K562 (cell line): Measurements from ENCODE around the gene FUNDC1. TPM values are rescaled to one million over a fixed set of nuclear protein-coding genes. Genes with fewer than 3 reads are reported as not detected.

Experiments
- CCAR2 ChIP-seq: fragments of 200-400 bp; formaldehyde crosslinking; IDR thresholded peaks from 2 replicates; pipeline ENCODE4 v1.6.1; 2017; ENCODE audit warnings: mild to moderate bottlenecking, low read depth, low read length
- TRIM24 ChIP-seq, 2 experiments: fragments of 450-650 bp; IDR thresholded peaks; 2 replicates each; pipeline ENCODE4 v1.6.1; 2016
- polyA plus RNA-seq, 8 experiments: library from polyadenylated mRNA; depleted of rRNA in 4 of 8; stranded (reverse) in 5 of 8; unstranded in 3 of 8; fragments of >200 nt; fragmentation: Nextera tagmentation in 2 of 8; fragmentation: Illumina TruSeq in 1 of 8; extraction: Ambion mirVana in 2 of 8; extraction: Trizol in 1 of 8; gene quantifications; 2 replicates each; pipeline versions ENCODE4 v1.2.1 to v1.2.3, GENCODE V29; 2011 to 2014; ENCODE audit warnings: inconsistent platforms in 1 of 8, missing spikeins in 1 of 8
- total RNA-seq, 7 experiments: library from RNA; depleted of rRNA in 6 of 7; stranded (reverse); fragments of >200 nt in 6 of 7; fragmentation: Illumina TruSeq in 2 of 7; extraction: Trizol in 2 of 7; gene quantifications; 2 replicates each; pipeline versions ENCODE4 v1.2.1 to v1.2.3, GENCODE V29; 2011 to 2021; ENCODE audit warnings: low replicate concordance in 1 of 7
- TF ChIP-seq, protein P1 (sequence below): IDR thresholded peaks from 3 replicates; pipeline ENCODE4 v1.6.1; 2011; ENCODE audit warnings: borderline replicate concordance, mild to moderate bottlenecking, moderate library complexity; ENCODE audit not compliant: insufficient read length; ENCODE audit errors: extremely low read depth
- TF ChIP-seq, protein P2 (sequence below): fragments of 250-450 bp; sonication (Bioruptor Pico); IDR thresholded peaks from 2 replicates; pipeline ENCODE4 v1.8.0; 2022; ENCODE audit warnings: moderate library complexity, mild to moderate bottlenecking, inconsistent platforms
- TF ChIP-seq, protein P3 (sequence below): fragments of 450-650 bp; formaldehyde crosslinking; IDR thresholded peaks from 2 replicates; pipeline ENCODE4 v1.4.0; 2022; ENCODE audit warnings: missing genetic modification characterization
- TF ChIP-seq, protein P4 (sequence below): fragments of 200-600 bp; sonication (generic); IDR thresholded peaks from one replicate; pipeline ENCODE4 v1.6.1; 2012; ENCODE audit warnings: mild to moderate bottlenecking, low read depth, low read length, inconsistent platforms
- TF ChIP-seq, protein P5 (sequence below): sonication (generic); formaldehyde crosslinking; IDR thresholded peaks from 2 replicates; pipeline ENCODE4 v1.9.0; 2022; ENCODE audit warnings: mild to moderate bottlenecking, missing genetic modification reagents

The FUNDC1 gene
- total and polyA plus RNA-seq, 9 of the 15 experiments (the other 6 are each of a cell fraction or from before 2014, with no cell fraction given) = 15.6 to 59.1 (median 29.3) TPM

DNA sequence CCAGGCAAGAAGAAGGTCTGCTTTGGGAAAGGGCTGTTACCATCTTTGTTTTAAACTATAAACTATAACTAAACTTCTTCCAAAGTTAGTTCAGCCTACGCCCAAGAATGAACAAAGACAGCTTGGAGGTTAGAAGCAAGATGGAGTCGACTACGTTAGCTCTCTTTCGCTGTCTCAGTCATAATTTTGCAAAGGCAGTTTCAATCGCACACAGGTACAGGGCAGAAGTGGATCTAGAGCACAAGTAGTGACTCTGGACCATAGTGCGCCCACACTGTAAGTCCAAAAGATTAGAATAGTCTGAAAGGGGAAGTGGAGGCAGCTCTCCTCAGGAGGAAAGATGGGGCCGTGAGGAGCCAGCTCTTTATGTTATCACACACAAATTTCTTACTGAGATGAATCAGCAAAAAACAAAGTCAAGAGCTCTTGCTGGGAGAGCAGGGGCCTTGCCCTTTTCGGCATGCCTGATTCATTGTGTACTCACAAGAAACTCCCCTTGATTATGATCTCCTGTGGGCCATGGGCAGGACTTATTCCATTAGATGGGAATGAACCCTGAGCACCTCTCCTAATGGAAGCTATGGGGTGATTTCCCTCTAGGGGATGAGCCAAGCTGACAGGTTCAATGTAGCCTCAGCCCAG, 58.6 kb downstream of the FUNDC1 start (continued):
- TF ChIP-seq, protein P1, sequence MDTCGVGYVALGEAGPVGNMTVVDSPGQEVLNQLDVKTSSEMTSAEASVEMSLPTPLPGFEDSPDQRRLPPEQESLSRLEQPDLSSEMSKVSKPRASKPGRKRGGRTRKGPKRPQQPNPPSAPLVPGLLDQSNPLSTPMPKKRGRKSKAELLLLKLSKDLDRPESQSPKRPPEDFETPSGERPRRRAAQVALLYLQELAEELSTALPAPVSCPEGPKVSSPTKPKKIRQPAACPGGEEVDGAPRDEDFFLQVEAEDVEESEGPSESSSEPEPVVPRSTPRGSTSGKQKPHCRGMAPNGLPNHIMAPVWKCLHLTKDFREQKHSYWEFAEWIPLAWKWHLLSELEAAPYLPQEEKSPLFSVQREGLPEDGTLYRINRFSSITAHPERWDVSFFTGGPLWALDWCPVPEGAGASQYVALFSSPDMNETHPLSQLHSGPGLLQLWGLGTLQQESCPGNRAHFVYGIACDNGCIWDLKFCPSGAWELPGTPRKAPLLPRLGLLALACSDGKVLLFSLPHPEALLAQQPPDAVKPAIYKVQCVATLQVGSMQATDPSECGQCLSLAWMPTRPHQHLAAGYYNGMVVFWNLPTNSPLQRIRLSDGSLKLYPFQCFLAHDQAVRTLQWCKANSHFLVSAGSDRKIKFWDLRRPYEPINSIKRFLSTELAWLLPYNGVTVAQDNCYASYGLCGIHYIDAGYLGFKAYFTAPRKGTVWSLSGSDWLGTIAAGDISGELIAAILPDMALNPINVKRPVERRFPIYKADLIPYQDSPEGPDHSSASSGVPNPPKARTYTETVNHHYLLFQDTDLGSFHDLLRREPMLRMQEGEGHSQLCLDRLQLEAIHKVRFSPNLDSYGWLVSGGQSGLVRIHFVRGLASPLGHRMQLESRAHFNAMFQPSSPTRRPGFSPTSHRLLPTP = no peak
- TF ChIP-seq, protein P2, sequence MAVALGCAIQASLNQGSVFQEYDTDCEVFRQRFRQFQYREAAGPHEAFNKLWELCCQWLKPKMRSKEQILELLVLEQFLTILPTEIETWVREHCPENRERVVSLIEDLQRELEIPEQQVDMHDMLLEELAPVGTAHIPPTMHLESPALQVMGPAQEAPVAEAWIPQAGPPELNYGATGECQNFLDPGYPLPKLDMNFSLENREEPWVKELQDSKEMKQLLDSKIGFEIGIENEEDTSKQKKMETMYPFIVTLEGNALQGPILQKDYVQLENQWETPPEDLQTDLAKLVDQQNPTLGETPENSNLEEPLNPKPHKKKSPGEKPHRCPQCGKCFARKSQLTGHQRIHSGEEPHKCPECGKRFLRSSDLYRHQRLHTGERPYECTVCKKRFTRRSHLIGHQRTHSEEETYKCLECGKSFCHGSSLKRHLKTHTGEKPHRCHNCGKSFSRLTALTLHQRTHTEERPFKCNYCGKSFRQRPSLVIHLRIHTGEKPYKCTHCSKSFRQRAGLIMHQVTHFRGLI (CRISPR knock-in tag) = peak; percentile 93
- TF ChIP-seq TRIM24 (IDR thresholded peaks at IDR 0.05) (0 out of 4 replicates have a peak, but pooled peaks of 1 of the 2 experiments have one; percentile 18), CCAR2 (no peak)
- TF ChIP-seq, protein P3, sequence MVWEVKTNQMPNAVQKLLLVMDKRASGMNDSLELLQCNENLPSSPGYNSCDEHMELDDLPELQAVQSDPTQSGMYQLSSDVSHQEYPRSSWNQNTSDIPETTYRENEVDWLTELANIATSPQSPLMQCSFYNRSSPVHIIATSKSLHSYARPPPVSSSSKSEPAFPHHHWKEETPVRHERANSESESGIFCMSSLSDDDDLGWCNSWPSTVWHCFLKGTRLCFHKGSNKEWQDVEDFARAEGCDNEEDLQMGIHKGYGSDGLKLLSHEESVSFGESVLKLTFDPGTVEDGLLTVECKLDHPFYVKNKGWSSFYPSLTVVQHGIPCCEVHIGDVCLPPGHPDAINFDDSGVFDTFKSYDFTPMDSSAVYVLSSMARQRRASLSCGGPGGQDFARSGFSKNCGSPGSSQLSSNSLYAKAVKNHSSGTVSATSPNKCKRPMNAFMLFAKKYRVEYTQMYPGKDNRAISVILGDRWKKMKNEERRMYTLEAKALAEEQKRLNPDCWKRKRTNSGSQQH (CRISPR knock-in tag) = no peak
- TF ChIP-seq, protein P4, sequence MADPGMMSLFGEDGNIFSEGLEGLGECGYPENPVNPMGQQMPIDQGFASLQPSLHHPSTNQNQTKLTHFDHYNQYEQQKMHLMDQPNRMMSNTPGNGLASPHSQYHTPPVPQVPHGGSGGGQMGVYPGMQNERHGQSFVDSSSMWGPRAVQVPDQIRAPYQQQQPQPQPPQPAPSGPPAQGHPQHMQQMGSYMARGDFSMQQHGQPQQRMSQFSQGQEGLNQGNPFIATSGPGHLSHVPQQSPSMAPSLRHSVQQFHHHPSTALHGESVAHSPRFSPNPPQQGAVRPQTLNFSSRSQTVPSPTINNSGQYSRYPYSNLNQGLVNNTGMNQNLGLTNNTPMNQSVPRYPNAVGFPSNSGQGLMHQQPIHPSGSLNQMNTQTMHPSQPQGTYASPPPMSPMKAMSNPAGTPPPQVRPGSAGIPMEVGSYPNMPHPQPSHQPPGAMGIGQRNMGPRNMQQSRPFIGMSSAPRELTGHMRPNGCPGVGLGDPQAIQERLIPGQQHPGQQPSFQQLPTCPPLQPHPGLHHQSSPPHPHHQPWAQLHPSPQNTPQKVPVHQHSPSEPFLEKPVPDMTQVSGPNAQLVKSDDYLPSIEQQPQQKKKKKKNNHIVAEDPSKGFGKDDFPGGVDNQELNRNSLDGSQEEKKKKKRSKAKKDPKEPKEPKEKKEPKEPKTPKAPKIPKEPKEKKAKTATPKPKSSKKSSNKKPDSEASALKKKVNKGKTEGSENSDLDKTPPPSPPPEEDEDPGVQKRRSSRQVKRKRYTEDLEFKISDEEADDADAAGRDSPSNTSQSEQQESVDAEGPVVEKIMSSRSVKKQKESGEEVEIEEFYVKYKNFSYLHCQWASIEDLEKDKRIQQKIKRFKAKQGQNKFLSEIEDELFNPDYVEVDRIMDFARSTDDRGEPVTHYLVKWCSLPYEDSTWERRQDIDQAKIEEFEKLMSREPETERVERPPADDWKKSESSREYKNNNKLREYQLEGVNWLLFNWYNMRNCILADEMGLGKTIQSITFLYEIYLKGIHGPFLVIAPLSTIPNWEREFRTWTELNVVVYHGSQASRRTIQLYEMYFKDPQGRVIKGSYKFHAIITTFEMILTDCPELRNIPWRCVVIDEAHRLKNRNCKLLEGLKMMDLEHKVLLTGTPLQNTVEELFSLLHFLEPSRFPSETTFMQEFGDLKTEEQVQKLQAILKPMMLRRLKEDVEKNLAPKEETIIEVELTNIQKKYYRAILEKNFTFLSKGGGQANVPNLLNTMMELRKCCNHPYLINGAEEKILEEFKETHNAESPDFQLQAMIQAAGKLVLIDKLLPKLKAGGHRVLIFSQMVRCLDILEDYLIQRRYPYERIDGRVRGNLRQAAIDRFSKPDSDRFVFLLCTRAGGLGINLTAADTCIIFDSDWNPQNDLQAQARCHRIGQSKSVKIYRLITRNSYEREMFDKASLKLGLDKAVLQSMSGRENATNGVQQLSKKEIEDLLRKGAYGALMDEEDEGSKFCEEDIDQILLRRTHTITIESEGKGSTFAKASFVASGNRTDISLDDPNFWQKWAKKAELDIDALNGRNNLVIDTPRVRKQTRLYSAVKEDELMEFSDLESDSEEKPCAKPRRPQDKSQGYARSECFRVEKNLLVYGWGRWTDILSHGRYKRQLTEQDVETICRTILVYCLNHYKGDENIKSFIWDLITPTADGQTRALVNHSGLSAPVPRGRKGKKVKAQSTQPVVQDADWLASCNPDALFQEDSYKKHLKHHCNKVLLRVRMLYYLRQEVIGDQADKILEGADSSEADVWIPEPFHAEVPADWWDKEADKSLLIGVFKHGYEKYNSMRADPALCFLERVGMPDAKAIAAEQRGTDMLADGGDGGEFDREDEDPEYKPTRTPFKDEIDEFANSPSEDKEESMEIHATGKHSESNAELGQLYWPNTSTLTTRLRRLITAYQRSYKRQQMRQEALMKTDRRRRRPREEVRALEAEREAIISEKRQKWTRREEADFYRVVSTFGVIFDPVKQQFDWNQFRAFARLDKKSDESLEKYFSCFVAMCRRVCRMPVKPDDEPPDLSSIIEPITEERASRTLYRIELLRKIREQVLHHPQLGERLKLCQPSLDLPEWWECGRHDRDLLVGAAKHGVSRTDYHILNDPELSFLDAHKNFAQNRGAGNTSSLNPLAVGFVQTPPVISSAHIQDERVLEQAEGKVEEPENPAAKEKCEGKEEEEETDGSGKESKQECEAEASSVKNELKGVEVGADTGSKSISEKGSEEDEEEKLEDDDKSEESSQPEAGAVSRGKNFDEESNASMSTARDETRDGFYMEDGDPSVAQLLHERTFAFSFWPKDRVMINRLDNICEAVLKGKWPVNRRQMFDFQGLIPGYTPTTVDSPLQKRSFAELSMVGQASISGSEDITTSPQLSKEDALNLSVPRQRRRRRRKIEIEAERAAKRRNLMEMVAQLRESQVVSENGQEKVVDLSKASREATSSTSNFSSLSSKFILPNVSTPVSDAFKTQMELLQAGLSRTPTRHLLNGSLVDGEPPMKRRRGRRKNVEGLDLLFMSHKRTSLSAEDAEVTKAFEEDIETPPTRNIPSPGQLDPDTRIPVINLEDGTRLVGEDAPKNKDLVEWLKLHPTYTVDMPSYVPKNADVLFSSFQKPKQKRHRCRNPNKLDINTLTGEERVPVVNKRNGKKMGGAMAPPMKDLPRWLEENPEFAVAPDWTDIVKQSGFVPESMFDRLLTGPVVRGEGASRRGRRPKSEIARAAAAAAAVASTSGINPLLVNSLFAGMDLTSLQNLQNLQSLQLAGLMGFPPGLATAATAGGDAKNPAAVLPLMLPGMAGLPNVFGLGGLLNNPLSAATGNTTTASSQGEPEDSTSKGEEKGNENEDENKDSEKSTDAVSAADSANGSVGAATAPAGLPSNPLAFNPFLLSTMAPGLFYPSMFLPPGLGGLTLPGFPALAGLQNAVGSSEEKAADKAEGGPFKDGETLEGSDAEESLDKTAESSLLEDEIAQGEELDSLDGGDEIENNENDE = no peak
- TF ChIP-seq, protein P5, sequence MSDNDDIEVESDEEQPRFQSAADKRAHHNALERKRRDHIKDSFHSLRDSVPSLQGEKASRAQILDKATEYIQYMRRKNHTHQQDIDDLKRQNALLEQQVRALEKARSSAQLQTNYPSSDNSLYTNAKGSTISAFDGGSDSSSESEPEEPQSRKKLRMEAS (CRISPR knock-in tag) = no peak
